ENCODE data around the gene THOC5.
A peak's percentile ranks its signal among the peaks of the same experiment; 100 is the strongest.
"Not testable (repeated sequence)": the region's sequence is repeated elsewhere in the genome, so short reads cannot be mapped to it uniquely, and the experiment has no call there.

Gene THOC5

DNA sequence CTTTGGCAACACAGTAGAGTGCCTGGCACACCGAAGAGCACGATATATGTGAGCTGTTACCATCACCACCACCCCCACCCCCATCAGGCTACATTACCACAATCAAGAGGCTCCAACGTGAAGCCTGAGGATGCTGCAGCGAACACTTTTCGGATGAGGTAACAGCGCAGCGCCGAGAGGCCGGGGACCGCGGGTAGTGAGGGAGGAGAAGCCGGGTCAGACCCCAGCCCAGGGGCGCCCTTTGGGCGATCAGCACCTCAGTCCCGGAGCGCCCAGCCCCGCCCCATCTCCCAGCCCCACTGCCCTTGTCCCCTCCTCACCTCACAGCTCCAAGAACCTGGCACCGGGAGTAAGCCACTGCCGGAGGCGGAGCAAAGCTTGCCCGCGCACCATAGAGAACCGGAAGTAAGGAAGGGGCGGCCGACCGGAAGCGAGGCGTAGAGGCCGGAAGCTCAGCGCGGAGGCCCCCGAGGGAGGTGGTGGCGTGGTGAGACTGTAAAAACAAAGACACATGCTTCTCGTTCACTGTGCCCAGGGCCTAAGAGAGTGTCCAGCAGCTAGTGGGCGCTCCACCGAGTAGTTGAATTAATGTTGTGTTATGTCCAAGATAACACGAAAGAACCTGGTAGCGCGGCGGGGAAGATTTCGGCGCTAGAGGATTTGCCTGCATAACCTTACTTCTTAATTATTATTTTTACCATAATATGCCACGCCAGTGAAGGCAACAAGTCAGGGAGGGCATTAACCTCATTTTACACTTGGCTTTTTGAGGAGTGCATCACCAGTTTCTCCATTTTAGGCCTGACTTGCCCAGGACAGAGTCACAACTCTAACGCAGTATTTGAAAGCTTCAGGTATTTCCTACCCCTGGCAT is at the start of gene THOC5:
Gene THOC5, minus strand, starts transcription at position 407 of the 874 bp plus-strand sequence. CDS start 4,610 bp downstream, outside the sequence.
- DNase-seq (ENCODE audit: low read depth in 3 of 3), result peak; percentile 77 to 80 (median 79)

DNA sequence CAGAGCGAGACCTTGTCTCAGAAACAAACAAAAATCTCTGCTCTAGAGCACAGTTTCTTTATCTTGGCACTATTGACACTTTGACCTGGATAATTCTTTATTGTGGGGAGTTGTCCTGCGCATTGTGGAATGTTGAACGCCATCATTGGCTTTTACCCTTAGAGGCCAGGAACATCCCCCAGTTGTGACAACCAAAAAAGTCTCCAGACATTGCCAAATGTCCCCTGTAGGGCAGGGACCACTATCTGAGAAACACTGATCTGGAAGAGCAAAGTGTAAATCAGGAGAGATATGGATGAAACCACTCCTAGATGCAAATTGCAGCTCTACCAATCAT is 45.1 kb upstream of the THOC5 start:
- no peak for DNase-seq (ENCODE audit: low read depth in 3 of 3)

DNA sequence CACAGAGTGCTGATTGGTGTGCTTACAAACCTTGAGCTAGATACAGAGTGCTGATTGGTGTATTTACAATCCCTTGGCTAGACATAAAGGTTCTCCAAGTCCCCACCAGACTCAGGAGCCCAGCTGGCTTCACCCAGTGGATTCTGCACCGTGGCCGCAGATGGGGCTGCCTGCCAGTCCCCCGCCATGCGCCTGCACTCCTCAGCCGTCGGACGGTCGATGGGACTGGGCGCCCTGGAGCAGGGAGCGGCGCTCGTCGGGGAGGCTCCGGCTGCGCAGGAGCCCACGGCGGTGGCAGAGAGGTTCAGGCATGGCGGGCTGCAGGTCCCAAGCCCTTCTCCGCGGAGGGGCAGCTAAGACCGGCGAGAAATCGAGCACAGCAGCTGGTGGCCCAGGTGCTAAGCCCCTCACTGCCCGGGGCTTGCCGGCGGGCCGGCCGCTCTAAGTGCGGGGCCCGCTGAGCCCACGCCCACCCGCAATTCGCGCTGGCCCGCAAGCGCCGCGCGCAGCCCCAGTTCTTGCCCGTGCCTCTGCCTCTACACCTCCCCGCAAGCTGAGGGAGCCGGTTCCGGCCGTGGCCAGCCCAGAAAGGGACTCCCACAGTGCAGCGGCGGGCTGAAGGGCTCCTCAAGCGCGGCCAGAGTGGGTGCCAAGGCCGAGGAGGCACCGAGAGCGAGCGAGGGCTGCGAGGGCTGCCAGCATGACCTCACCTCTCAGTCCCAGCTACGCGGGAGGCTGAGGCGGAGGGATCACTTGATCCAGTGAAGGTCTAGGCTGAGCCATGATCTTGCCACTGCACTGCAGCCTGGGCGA is 44.5 kb upstream of the THOC5 start:
- DNase-seq (ENCODE audit: low read depth in 3 of 3), result not testable (repeated sequence)

DNA sequence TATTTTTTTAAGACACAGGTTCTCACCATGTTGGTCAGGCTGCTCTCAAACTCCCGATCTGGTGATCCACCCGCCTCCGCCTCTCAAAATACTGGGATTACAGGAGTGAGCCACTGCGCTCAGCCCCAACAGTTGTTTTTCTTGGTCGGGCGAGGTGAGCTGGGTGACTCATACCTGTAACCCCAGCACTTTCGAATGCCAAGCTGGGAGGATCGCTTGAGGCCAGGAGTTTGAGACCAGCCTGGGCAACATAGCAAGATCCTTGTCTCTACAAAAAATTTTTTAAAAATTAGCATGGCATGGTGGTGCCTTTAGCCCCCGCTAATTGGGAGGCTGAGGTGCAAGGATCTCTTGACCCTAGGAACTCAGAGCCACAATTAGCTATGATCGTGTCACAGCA is 42.9 kb upstream of the THOC5 start:
- no peak for DNase-seq (ENCODE audit: low read depth in 3 of 3)

DNA sequence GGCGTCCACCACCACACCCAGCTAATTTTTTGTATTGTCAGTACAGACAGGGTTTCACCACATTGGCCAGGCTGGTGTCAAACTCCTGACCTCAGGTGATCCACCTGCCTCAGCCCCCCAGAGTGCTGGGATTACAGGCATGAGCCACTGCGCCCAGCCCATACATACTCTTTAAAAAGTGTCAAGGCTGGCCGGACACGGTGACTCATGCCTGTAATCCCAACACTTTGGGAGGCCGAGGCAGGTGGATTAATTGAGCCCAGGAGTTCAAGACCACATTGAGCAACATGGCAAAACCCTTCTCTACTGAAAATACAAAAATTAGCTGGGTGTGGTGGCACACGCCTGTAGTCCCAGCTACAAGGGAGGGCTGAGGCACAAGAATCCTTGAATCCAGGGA is 40.9 kb upstream of the THOC5 start:
- not testable (repeated sequence) for DNase-seq (ENCODE audit: low read depth in 3 of 3)

DNA sequence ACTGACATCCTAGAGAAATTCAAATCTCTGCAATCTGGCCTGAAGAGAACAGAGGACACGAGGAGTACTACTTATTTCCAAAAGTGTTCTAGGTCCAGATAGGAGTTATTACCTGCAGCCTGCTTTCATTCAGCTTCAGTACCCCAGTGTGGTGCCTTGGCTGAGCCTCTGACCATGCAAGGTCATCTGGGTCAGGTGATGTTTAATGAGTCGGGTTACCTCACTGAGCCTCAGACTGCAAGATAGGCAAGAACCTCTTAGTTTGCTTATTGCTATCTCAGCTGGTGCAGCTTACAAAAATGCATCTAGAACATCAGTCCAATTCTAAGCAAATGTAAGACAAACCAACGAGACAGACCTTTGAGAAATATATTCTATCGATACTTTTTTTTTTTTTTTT is 40.4 kb upstream of the THOC5 start:
- no peak for DNase-seq (ENCODE audit: low read depth in 3 of 3)

DNA sequence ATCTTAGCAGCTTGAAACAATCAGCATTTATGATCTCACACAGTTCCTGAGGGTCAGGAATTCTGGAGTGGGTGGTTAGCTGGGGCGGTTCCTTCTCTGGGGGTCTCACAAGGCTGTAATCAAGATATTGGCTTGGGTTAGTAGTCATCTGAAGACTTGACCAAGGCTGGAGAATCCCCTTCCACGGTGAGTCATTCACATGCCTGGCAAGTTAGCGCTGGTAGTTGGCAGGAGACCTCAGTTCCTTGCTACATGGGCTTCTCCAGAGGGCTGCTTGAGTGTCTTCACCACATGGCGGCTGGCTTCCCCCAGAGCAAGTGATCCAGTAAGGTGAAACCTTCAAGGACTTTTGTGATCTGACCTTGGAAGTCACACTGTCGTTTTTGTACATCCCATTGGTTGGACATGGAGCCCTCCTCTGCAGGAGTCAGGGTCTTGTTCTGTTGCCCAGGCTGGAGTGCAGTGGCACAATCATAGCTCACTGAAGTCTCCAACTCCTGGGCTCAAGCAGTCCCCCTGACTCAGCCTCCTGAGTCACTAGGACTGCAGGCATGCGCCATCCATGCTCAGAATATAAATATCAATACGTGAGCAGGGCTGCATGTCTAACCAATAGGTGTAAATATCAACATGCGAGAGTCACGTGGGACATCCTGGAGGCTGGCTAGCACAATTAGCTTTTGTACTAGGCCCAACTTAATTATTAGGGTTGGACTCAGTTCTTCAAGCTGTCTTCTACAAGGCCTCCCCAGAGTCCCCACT is 34.6 kb upstream of the THOC5 start:
- no peak for DNase-seq (ENCODE audit: low read depth in 3 of 3)

DNA sequence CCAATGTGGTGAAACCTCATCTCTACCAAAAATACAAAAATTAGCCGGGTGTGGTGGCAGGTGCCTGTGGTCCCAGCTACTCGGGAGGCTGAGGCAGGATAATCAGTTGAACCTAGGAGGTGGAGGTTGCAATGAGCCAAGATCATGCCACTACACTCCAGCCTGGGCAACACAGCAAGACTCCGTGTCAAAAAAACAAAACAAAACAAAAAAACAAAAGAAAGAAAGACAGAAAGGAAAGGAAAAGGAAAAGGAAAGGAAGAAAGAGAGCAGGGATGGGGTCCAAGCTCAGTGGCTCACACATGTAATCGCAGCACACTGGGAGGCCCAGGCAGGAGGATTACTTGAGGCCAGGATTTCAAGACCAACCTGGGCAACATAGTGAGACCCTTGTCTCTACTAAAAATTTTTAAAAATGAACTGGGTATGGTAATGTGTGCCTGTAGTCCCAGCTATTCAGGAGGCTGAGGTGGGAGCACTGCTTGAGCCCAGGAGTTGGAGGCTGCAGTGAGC is 32.7 kb upstream of the THOC5 start:
- DNase-seq (ENCODE audit: low read depth in 3 of 3), result not testable (repeated sequence)

DNA sequence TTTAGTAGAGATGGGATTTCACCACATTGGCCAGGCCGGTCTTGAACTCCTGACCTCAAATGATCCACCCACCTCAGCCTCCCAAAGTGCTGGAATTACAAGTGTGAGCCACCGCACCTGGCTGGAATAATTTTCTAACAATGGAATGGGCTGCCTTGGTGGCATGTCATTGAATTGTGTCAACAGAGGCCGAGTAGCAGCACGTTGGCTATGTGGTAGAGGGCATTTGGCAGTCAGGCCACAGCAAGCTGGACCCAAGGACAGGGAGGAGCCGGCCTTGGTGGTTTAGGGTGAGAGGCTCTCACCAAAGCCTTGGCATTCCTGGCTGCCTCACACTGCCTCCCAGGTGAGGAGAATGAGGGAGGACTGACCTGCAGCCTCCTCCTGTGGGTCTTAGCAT is 31.4 kb upstream of the THOC5 start:
- no peak for DNase-seq (ENCODE audit: low read depth in 3 of 3)

DNA sequence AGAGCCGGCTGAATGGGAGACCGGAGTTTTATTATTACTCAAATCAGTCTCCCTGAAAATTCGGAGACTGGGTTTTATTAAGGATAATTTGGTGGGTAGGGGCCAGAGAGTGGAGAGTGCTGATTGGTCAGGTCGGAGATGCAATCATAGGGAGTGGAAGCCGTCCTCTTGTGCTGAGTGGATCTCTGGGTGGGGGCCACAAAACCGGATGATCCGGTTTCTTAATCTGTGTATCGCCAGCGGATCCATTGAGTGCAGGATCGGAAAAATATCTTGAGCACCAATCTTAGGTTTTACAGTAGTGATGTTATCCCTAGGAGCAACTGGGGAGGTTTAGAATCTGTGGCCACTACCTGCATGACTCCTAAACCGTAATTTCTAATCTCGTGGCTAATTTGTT is 28.2 kb upstream of the THOC5 start:
- no peak for DNase-seq (ENCODE audit: low read depth in 3 of 3)

DNA sequence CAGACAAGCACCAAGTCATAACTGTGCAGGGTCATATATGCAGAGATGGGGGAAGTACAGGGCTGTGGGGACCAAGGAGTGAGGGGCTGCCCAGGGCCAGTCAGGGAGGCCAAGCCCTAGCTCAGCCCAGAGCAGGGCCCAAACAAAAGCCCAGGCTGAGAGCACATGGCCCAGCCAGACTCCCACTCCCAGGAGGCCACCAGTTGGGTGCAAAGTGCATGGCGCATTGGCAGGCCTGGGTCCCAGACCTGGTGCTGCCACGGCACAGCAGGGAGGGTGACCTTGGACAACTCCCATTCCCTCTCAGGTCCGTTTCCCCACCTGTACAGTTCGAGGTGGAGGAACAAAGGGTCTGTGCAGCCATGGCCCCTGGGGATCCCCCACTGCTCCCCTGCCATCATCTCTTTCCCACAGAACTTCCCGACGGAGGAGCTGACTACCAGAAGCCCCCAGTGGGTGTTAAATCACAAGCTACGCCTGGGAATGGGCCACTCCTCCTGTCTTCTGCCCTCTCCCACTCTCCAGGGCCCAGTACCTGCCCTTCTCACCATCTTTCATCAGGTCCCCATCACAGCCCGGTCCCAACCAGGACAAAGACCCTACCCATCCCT is 26.7 kb upstream of the THOC5 start:
- no peak for DNase-seq (ENCODE audit: low read depth in 3 of 3)

DNA sequence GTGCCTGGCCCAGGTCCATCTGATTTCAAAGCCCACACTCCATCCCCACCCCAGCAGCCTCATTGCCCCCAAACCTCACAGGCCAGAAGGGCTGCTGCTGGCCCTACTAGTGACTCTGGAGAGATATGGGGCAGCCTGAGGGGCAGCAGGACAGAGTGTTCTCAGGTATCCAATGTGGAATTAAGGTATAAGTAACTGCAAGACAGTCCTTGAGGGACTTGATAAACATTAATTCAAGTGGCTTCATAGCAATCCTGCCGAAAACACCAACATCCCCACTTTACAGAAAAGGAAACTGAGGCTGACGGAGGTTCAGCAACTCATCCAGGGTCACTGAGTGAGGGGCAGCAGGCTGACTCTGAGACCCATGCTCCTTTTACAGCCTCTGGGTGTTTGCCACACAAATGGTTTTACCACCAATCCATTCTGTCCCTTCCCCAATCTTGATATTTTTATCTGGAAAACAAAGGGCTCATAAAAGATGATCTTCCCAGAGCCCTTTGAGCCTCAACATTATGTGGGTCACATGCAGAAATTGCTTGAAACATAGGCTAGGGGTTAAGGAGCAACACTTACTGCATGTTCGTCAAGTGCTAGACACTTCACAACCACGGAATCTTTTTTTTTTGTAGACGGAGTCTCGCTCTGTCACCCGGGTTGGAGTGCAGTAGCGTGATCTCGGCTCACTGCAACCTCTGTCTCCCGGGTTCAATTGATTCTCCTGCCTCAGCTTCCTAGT is 25.1 kb upstream of the THOC5 start:
- no peak for DNase-seq (ENCODE audit: low read depth in 3 of 3)

DNA sequence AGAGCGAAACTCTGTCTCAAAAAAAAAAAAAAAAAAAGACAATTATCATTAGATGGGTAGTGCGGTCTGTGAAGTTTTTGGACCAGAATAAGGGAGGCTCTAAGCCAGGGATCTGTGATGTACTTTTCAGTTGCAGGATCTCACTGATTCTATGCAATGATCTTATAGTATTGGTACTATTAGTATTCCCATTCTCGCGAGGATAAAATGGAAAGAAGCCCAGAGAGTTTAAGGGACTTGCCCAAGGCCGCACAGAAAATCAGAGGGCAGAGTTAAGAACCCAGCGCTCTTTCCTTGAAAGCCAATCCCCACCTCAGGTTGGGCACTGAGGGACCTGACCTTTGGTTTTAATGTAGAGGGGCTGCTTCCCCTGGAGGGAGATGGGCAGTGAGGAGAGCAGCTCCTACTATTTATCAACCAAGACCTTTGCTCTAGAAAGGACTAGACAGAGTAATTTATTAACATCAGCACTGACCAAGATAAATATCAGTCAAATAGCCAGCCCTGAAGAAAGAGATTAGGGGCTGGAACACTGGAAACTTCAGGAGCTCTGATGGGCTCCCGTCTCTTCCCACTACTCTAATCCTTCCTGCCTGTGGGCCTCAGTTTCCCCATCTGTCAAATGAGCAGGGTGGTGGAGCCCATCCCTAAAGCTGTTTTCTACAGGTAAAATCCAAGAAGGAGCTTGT is 21.3 kb upstream of the THOC5 start:
- no peak for DNase-seq (ENCODE audit: low read depth in 3 of 3)

DNA sequence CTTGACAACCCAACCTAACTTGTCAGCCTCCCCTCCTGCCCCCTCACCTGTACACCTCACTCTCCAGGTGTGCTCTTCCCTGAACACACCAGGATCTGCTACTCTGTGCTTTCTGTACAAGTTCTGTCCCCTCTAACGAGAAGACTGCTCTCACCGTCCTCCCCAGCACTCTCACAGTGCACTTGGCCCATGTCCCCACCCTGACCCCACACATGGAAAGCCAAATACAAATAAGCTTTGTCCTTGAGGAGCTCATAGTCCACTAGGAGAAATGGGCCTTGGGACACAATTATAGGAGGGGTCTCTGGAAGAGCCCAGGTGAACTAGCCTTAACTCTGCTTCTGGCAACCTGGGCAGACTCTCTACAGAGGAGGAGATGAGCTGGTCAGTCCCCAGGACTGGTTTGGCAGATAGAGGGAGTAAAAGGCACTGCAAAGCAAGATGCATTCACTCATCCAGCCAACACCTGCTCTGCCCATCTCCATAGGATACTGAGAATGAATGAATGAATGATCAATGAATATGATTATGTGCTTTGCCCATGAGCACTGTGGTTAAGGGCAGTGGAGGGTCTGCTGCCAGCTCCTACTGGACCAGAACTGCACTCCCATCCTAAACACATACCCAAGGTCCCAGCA is 17.5 kb upstream of the THOC5 start:
- DNase-seq (ENCODE audit: low read depth in 3 of 3), result no peak

DNA sequence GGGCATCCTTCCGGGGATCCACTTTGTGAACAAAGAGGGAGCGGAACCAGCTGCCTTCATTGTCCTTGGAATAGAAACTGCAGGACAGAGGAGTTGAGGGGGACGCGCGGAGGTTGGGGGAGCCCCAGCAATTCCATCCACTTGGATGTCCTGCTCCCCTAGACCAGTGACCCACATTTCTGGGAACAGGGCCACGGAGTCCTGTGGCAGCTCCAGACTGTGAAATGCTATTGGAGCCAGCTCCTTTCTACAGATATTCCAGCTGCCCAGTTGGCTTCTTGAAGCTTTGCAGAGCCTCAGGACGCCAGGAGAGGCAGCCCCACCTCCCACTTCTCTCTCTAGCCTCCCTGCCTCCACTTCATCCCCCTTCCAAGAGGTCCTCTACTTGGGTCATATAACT is 16.9 kb upstream of the THOC5 start:
- DNase-seq (ENCODE audit: low read depth in 3 of 3), result no peak

DNA sequence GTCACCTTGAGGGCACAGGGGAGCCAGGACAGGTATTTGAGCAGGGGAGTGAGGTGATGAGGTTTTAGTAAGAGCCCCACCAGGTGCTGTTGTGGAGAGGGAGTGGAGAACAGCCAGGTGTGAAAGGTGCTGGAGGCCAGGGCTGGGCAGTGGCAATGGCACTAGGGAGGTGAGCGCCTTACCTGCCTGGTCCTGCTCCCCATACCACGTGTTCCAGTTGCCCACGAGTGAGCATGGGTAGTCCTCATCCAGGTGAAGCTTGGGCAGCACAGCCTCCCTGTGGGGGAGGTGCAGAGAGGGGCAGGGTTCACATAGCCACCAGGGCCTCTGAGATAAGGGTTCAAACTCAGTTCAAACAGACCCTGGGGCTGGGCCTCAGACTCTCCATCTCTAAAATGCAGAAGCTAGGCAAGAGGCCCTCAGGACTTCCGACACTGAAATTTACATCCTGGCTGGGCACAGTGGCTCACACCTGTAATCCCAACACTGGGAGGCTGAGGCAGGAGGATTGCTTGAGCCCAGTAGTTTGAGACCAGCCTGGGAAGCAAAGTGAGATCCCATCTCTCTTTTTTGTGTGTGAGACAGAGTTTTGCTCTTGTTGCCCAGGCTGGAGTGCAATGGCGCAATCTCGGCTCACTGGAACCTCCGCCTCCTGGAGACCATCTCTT is 15.6 kb upstream of the THOC5 start:
- DNase-seq (ENCODE audit: low read depth in 3 of 3), result no peak

DNA sequence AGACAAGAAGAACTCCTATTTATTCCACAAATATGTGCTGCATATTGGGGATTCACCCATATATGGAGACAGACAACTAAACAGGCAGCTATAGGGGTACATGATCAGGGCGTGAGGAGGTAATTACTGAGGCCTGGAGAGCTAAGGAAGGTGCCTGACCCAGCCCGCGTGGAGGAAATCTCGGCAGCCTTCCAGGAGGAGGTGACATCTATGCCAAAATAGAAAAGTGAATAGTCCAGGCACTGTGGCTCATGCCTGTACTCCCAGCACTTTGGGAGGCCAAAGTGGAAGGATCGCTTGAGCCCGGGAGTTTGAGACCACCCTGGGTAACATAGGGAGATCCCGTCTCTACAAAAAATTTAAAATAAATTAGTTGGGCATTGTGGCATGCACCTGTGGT is 13.8 kb upstream of the THOC5 start:
- DNase-seq (ENCODE audit: low read depth in 3 of 3), result no peak

DNA sequence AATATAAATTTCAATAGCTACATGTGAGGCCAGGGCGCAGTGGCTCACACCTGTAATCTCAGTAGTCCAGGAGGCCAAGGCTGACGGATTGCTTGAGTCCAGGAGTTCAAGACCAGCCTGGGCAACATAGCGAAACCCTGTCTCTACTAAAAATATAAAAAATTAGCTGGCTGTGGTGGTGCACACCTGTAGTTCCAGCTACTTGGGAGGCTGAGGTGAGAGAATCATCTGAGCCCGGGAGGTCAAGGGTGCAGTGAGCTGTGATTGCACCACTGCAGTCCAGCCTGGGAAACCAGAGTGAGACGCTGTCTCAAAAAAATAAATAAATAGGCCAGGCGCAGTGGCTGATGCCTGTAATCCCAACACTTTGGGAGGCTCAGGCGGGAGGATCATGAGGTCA is 13.0 kb upstream of the THOC5 start:
- DNase-seq (ENCODE audit: low read depth in 3 of 3), result not testable (repeated sequence)

All from stimulated activated CD4-positive, alpha-beta T cell treated with anti-CD3 and anti-CD28 coated beads, TNF-alpha, amount 100 ng/mL, for 4 hours (primary cell).